GM18499 (cell line): ENCODE data around the gene TOX2.
A peak's percentile ranks its signal among the peaks of the same experiment; 100 is the strongest.

Source experiments
- ATAC-seq: cut with Tn5 transposase; IDR thresholded peaks from one replicate; pipeline ENCODE4 v1.9.1; 2021; ENCODE audit warnings: moderate number of reproducible peaks; ENCODE audit not compliant: insufficient read depth, unreplicated experiment

TOX2 gene

DNA sequence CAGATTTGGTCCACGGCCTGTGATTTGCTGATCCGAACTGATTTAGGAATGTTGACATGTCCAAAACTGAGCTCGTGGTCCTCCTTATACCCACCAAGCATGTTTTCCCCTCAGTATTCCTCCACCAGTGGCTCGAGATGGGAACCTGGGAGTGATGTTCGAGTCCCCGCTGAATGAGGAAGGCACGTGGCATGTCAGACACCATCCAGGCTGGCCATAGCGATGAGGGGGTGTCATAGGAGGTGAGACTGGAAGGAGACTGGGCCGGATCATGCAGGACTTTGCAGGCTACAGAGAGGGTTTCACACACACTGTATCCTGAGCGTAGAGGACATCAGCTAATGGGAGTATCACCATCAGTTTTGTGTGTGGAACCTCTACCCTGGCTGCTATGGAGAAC lies 78.2 kb downstream of the TOX2 start:
- ATAC-seq: no peak

DNA sequence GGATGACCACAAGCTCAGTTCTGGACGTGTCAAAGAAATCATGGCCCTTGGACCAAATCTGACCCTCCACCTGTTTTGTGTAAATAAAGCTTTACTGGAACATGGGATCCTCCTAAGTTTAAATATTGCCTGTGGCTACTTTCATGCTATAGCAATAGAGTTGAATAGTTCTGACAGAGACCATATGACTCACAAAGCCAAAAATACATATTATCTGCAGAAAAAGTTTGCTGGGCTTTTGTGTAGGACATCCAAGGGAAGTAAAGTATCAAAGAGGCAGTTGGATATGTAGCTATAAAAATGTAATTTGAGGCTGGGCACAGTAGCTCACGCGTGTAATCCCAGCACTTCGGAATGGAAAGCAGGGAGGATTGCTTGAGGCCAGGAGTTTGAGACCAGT lies 78.9 kb downstream of the TOX2 start:
- ATAC-seq: no peak

DNA sequence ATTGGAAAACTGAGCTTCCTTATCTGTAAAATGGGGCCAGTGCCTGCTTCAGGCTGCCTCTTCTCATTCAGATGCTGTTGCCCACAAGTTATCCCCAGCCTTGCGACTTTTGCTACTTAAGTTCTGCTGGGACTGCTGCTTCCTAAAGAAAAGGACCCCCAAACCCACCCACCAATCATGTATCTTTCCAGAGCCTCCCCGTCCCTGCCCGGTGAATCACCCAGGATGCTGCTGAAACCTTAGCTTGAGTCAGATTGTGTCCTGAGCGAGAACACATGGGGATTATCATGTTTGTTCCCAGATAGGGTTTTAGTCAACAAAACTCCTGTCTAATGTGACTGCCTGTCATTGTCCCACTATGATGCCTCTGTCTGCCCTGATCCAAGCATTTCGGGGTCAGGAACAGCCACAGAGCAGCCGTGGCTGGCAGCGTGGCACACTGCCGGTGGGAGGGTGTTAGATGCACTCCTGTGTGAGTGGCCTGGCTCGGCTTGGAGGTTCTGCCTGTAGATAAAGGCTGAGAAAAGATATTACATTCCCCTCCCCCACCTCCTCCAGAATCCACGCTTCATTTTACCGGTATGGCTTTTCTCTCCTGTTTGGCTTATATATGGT lies 79.9 kb downstream of the TOX2 start:
- ATAC-seq: no peak

DNA sequence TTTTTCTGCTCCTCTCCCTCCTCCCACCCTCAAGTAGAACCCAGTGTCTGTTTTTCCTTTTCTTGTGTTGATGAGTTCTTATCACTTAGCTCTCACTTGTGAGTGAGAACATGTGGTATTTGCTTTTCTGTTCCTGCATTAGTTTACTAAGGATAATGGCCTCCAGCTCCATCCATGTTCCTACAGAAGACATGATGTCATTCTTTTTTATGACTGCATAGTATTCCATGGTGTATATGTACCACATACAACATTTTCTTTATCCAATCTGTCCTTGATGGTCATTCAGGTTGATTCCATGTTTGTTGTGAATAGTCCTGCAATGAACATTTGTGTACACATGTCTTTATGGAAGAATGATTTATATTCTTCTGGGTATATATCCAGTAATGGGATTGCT lies 81.0 kb downstream of the TOX2 start:
- ATAC-seq: no peak

DNA sequence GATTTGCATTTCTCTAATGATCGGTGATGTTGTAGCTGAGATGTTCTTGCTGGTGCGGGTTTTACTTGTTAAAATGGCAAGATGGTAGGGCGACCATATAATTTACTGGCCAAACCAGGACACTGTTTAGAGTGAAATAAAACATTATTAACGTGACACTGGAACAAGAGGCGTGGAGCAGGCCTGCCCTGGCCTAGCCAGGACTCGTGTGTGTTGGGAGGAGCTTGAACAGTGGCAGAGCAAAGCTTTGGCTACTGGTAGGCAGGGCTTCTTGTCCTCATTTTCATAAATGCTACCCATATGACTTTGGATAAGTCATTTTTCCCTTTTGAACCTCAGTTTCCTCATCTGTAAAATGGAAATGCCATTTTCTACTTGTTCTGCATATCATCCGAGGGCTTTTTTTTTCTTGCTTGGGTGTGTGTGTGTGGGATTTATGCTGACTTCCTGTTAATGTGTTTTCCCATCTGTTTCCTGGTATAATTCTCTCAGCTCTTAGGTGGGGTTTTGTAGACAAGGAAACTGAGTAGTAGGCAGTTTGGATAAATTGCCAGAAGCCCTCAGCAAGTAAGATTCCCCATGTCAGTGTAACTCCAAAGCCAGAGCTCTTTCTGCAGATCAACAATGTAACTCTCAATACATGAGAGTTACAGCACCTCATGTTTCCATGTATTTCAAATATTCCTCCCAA lies 81.7 kb downstream of the TOX2 start:
- ATAC-seq: no peak

DNA sequence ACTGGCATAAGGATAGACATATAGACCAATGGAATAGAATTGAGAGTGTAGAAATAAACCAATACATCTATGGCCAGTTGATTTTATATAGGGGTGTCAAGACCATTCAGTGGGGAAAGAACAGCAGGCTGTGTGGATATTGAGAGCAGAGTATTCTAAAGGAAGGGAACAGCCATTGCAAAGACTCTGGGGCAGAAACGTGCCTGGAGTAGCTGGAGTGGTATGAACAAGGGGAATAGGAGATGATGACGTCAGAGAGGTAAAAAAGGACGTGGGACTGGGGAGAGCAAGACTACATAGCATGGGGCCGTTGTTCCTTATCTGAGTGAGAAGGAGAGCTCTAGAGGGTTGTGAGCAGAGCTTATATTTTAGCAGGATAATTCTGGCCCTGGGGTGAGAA lies 85.2 kb downstream of the TOX2 start:
- ATAC-seq: no peak

DNA sequence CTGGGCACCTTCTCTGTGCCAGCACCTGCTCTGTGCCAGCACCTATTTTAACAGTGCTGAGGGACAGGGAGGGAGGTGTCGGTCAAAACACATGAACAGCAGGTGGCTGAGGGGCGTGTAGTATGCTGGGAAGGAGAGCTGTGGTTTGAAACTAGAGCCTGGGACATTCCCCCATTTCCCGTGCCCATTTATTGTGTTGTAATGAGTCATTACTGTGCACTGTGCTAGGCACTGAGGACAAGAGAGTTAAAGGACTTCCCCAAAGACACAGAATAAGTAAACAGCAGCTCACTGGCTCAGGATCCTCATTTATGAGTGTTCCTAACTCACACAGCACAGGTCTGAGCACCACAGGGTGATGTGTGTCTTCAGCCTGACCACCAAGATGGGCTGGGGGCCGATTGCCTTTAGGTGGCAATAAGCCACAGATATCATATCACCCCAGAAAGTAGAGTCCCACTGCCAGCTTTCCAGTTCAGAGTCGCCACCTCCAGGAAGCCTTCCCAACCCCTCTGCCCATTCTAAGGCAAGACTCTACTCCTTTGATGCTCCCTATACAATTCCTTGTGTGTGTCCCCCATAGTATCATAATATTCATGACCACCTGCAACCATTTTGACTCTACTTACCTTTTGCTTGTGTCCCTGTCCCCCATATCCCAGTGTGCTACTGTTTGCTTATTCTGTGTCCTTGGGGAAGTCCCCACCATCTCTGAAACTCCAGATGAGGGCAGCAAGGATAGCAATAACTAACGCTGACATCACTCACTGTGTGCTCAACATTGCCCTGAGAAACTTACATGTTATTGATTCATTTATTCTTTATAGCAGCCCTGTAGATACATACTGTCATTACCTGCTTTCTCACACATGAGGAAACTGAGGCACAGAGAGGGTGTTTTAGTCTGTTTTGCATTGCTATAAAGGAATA lies 87.3 kb downstream of the TOX2 start:
- peak; percentile 45 for ATAC-seq

DNA sequence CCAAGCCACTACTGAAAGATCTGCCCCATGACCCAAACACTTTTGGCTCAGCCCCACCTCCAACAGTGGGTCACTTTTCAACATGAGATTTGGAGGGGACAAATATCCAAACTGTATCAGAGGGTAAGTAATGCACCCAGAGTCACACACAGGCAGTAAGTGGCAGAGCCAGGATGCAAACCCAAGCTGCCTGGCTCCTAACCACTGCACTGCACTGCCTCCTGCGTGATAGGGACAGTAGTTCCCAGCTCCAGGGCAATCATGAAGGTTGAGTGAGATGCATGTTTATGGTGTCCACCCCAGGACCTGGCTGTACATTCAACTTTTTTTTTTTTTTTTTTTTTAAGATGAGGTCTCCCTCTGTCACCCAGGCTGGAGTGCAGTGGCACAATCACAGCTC lies 88.2 kb downstream of the TOX2 start:
- ATAC-seq: no peak

DNA sequence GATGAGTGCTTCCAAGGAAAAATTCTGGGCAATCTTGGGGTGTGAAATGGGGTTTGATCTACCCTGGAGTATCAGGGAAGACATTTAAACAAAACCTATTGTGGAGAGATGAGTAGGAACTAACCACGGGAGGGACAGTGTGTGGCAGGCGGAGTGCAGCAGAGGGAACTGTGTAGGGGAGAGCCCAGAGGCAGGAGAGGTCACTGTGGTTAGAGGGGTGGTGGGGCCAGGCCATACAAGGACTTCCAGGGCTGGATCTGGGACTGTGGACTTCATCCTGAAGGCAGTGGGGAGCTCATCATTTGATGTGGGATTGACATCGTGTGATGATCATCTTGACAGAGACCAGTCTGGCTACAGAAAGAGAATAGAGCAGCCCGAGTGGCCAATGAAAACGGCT lies 89.0 kb downstream of the TOX2 start:
- ATAC-seq: no peak

DNA sequence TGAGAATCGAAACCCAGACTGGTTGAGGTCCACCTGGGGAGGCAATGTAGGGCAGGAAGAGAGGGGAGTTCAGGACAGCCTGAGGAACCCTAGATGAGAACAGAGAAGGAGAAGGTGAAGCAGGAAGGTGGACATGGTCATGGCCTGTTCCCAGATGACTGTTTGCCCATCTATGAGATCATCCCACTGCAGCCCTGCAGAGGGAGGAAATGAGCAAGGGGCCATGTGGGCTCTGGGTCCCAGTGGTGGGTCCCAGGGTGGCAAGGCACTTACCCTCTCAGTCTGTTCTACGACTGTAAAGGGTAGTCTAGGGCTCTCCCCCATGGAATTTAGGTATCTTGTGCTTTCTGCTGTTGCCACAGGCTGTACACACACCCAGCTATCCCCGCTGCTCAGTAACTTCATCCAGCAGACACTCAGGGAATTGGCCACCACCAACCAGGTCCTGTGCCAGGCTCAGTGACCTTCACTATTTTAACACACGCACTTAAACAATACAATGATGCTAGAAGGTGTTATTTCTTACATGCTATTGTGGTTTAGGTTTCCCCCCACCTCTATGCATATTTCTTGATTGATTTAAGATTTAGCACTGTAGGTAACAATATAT lies 89.8 kb downstream of the TOX2 start:
- ATAC-seq: no peak

DNA sequence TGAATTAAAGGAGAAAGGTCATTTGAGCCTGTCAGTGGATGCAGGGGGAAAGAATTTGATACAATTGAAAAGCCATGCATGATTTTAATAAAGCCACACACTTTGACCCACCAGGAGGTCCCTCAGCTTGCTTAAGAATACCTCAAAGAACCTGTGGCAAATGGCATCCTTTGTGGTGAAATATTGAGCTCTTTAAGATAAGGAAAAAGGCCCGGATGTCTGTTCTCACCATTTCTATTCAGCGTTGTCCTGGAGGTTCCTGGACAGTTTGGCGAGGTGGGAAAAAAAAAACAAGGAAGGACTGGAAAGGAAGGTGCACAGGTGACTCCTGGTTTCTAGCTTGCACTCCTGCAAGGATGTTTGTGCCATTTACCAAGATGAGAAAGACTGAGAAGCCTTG lies 91.0 kb downstream of the TOX2 start:
- no peak for ATAC-seq

DNA sequence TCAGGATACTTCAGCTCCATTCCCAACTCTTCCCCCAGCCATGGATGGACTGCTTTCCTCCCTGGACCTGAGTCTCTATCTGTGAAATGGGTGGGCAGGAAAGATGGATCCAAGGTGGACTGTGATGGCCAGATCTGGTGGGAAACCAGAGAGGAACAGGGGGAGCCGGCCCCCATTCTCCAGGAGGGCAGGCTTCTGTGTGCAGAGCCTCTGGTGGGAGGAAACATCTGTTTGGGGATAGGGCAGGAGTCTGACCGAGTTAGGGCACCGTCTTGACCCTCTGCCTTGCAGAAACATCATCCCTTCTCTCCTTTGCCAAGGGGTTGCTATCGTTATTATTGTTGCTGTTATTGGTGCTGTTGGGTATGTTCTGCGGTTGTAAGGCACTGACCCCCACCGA lies 91.5 kb downstream of the TOX2 start:
- ATAC-seq: no peak

DNA sequence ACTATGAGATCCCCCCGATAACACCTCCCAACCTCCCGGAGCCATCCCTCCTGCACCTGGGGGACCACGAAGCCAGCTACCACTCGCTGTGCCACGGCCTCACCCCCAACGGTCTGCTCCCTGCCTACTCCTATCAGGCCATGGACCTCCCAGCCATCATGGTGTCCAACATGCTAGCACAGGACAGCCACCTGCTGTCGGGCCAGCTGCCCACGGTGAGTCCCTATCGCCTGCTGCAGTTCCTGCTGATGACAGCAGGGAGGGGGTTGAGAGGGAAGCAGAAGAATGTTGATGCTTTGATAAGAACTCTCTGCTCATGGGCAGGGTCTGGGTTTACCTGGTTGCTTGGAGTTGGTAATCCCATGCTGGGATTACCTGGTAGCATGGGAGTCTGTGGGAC lies 91.9 kb downstream of the TOX2 start:
- ATAC-seq: no peak

DNA sequence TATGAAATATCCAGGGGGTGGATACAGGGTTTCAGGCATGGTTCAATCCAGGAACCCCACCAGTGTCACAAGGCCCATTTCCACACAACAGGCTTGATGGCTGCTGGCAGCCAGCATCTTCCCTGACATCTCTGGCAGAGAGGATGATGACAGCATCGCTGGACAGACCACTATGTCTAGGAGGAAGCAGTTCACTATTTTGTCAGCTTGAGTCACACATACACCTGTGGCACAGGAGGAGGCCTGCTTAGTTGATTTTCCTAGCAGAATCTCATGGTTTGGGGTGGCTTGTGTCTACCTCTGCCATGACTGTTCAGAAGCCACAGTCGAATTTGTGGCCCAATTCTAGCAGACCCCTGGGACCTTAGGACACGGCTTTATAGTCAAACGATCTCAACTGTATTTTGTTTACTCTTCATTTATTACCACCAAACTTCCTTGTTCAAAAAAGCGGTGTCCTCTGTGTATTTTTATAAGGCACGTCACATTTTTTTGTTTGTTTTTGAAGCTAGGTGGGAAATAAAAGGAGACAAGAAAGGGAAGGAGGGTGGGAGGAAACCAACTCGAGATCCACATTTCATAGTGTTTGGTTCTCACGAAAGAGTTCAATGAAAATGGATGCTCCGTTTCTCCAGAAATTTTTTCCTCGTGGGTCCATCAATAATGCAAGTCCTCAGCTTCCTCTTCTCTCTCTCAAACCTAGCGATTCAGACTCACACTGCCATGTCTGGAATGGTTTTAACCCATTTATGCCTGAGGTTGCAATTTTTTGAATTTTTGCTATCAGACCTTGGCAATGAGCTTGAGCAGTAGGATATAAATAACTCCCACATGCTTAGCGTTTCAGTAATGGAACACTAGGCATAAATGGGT lies 94.4 kb downstream of the TOX2 start:
- no peak for ATAC-seq

DNA sequence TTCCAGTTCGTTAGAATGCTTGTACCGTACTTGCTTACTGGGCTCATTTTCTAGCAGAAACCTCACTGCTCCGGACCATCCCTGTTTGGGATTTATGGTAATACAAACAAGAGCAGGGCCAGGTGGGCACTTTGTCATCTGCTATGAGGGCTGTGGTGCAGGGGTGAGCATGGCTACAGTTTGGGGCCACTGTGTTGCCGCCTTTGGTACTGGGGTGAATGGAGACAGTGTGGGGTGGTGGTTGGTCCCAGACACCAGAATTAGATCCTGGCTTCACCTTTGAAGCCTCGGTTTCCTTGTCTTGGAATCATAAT lies 95.0 kb downstream of the TOX2 start:
- no peak for ATAC-seq

DNA sequence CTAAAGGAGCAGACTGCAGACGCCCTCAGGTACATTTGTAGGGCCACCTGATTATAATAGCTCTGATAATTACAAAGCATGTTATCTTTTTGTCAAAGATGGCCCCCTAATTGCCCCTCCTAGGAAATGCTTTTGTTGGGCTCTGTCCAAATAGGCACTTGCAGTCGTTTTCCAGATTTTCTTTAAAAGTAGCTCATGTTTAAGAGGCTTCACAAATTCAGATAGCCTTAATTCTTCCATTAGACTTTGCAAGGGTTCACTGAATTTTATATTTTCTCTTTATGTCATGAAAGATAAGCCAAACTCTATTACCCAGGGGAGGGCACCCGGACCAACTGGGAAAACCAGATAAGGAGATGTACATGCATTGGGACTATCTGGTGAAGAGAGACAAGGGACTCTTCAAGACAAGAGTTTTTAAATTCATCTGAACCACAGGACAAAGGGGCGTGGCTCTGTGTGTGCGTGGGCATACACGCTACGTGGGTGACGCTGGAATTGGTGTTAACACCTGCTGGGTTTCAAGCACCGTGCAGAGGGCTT lies 95.6 kb downstream of the TOX2 start:
- no peak for ATAC-seq

DNA sequence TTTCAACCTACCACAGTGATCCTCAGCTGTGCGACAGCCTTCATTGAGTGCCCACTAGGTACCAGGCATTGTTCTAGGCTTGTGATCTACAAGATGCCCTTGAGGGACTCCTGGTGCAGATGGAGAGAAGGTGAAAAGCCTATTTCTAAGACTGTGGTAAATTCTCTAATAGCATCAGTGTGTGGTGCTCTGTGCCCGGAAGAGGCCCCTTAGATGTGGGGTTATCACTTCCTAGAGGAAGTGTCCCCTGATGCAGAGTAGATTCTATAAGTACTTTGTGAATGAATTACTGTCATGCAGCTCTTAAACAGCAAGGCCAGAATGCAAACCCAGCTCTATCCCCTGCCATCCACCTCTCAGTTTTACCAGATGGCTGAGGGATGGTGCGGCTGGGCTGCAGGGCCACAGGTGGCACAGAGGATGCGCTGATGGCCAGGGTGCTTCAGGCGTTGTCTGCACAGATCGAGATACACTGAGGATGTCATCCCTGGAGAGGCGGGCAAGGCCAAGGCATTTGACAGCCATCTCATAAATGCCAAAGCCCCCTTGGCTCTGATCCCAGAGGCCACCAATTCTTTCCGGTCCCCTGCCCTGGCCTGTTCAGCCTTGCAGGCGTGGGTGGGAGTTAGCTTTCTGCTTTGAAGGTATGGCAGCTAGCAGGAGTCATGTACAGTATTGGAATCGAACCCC lies 96.7 kb downstream of the TOX2 start:
- ATAC-seq: no peak

DNA sequence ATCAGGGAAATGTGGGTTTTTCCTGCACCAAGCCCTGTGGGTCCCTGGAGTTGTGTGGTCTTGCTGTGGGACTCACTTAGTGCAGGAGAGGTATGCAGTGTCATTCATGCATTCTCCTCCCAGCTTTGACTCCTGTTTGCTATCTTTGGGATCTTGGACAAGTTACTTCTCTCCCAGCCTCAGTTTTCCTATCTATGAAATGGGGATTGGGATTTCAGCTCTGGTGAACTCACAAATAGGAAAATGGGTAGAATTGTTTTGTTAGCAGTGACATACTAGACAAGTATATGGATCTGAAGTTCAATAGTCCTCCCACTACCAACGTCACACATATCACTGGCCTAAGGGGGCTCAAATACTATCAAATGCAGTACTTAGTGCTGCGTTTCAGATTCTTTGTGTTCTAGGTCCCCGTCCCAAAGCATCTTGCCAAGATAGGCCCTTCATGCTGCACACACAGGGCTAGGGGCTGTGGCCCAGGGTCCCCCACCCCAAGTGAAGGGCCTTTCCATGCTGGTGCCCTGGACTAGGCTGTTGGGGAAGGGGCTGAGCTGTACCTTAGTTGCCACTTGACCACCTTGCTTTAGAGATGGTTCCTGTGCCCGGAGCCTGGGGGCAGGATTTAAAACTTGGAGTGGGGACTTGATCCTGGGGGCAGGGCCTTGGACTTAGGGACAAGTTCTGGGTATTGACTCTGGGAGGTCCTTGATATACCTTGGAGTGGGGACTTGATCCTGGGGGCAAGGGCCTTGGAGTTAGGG lies 98.0 kb downstream of the TOX2 start:
- ATAC-seq: no peak
